ENCODE results near the gene DHX57.

Gene DHX57

DNA sequence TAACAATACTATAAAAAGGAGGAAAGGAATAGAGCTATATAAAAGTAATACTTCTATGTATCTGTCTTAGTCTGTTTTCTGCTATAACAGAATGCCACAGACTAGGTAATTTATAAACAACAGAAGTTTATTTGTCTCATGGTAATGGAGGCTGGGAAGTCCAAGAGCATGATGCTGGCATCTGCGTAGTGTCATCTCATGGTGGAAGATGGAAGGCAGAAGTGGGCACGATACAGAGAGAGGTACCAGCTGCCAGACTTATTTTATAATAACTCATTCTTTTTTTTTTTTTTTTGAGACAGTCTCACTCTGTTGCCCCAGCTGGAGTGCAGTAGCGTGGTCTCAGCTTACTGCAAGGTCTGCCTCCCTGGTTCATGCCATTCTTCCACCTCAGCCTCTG, 4.3 kb downstream of the DHX57 start:
- no peak for DNase-seq (ENCODE audit: low read depth)

DNA sequence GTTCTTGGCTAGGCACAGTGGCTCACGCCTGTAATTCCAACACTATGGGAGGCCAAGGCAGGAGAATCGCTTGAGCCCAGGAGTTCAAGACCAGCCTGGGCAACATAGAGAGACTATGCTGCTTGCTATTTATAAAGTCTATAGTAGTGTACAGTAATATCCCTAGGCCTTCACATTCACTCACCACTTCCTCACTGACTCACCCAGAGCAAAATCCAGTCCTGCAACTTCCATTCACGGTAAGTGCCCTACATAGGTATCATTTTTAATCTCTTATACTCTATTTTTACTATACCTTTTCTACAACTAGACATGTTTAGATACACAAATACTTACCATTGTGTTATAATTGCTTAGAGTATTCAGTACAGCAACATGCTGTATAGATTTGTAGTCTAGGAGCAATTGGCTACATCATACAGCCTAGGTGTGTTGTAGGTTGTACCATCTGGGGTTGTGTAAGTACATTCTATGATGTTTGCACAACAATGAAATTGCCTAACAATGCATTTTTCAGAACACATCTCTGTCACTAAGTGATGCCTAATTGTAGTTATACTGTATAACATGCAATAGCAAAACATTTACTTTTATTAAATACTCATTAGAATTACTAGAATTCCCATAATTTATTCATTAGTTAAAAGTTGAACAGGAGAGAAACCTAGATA, 8.8 kb downstream of the DHX57 start:
- peak; percentile 67 for DNase-seq (ENCODE audit: low read depth)

DNA sequence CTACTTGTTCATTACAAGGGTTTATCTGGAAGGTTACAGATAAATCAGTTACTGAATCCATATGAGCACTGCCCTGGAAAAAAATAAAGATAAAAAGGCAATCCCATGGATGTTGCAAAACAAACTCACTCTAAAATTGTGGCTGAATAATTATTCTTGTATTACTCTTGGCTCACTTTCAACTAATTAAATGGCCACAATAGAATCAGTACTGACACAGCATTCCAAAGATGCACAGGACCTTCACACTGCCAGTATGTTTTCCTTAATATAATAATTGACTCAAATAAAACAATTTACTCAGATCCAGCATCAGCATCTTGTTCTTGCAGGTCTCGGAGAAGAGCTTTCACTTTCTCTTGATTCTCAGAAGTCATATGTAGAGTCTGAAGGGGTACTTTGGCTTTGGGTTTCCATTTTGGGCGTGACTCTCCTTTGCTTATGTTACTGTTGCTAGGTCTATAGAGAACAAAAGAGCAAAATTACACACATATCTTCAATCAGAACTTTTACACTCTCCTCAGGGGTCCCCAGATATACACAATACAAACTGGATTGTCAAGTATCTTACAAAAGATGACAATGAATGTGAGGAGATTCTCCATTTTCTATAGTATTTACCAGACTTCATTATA, 12.6 kb downstream of the DHX57 start:
- no peak for DNase-seq (ENCODE audit: low read depth)

DNA sequence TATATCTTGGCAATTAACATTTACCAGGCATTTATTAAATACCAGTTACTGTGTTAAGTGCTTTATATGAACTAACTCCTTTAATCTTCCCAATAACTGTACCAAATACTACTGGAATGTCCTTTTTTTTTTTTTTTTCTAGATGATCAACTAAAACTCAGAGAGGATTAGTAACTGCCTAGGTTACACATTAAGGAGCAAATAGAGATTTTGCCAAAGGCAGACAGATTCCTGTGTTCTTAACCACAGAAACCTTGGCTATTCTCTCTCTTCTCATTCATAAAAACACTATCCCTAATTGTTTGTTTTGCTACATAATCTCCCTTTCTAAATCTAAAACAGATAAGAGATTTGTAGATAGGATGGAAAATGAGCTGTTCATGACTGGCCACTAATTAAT, 13.3 kb downstream of the DHX57 start:
- DNase-seq (ENCODE audit: low read depth): no peak

DNA sequence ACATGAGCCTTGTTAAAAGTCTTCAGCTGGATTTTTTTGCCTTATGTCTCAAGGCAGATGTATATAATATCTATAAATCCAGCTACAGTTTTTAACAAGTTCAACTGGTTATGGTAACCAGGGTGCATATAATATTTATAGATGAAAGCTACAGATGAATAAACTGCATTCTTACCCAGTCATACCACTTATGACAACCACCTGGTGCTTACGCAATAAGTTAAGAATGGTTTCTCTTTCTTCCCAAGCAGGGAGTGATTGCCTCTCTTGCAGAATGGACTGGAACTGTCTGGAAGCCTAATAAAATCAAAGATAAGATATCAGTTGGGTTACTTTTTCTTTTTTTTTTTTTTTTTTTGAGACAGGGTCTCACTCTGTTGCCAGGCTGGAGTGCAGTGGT, 19.6 kb downstream of the DHX57 start:
- DNase-seq (ENCODE audit: low read depth): peak; percentile 25

DNA sequence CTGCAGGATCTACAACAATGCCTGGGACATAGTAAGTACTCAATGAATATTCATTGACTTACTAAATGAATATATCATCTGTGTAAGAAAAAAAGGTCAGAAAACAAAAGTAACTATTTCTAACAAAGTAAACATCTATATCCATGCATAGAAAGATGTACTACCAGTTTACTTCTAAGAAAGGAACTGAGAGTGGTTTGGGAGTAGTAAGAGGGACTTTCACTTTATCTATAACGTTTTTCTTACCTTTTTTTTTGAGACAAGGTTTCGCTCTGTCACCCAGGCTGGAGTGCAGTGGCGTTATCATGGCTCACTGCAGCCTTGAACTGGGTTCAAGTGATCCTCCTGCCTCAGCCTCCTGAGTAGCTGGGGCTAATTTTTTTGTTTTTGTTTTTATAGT, 25.7 kb downstream of the DHX57 start:
- no peak for DNase-seq (ENCODE audit: low read depth)

DNA sequence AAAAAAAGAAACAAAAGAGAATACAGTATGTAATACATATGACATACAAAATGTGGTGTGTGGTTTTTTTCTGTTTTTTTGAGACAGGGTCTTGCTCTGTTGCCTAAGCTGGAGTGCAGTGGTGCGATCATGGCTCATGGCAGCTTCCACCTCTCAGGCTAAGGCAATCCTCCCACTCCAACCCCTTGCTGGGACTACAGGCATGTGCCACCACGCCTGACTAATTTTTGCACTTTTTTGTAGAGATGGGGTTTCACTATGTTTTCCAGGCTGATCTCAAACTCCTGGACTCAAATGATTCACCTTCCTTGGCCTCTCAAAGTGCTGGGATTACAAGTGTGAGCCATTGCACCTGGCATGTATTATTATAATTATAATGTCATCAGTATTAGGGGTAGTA, 38.9 kb downstream of the DHX57 start:
- no peak for DNase-seq (ENCODE audit: low read depth)

DNA sequence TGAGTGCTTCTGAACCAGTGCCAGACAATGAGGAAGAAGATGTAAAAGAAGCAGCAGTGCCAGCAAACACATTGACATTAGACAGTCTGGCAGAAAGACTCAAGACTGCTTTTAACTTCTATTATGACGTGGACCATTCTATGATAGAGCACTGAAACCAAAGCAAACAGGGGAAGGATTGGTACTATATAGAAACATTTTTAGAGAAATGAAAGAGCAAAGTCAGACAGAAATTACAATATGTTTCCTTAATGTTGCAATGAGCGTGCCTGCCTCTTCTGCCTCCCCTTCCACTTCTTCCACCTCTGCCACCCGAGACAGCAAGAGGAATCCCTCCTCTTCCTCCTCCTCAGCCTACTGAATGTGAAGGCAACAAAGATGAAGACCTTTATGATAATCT, 39.7 kb downstream of the DHX57 start:
- DNase-seq (ENCODE audit: low read depth): no peak

DNA sequence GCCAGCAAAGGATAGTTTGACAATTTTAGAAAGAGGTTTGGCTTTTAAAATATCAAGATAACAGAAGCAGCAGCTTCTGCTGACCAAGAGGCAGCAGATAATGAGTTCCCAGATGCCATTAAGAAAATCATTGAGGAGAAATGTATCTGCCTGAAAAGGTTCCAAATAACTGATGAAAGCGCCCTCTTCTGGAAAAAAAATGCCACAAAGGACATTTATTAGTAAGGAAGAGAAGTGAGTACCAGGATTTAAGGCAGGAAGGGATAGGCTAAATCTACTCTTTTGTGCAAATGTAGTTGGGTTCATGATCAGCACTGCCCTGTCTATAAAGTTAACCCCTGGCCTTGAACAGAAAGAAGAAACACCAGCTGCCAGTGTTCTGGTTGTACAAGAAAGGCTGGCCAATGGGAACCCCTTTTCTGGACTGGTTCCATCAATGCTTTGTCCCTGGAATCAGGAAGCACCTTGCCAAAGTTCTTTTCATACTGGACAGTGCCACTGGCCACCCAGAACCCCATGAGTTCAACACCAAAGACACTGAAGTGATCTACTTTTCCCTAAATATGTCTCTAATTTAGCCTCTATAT, 40.6 kb downstream of the DHX57 start:
- peak; percentile 54 for DNase-seq (ENCODE audit: low read depth)

DNA sequence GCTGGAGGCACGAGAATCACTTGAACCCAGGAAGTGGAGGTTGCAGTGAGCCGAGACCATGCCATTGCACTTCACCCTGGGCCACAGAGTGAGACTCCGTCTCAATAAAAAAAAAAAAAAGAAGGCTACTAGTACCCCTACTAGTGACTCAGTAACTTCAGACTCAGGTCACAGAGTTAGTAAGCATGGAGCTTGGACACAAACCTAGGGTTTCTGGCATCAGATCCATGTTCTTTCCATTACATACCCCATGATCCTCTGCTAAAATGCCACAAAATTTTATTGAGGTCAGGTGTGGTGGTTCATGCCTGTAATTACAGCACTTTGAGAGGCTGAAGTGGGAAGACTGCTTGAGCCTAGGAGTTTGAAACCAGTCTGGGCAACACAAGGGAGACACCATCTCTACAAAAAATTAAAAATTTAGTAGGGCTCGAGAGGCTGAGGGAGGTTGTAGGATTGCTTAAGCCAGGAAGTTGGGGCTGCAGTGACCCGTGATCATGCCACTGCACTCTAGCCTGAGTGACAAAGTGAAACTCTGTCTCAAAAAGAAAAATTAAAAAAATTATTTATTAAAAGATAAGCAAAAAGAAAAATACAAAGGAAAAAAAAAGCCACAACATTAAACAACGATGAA, 45.1 kb downstream of the DHX57 start:
- DNase-seq (ENCODE audit: low read depth): no peak

DNA sequence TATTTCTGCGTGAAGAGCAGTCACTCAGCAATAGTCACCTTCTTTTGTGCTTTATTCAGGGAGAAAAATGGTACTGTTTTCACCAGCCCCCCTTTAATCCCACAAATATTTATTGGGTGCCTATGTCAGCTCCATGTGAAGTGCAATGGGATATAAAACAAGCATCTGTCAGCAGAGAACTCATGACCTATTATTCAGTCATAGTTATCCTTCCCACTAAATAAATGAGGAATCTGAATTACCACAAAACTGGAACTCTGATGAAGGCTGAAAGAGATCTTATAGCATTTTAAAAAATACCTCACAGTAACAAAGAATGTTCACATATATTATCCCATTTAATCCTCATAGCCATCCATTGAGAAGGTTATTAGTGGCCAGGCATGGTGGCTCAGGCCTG, 45.8 kb downstream of the DHX57 start:
- DNase-seq (ENCODE audit: low read depth): no peak

DNA sequence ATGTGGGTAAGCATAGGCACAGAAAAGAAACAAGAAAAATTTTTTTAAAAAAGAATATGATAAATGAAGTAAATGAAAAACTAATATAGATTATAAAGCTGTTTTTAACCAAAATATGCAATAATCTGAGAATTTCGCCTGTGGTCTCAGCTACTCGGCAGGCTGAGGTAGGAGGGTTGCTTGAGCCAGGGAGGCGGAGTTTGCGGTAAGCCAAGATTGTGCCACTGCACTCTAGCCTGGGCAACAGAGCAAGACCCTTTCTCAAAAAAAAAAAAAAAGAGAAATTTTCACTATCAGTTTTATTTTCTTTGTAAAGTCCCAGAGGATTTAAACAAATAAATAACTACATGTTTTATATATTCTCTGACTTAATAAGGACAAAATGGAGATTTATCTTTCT, 47.3 kb downstream of the DHX57 start:
- no peak for DNase-seq (ENCODE audit: low read depth)

DNA sequence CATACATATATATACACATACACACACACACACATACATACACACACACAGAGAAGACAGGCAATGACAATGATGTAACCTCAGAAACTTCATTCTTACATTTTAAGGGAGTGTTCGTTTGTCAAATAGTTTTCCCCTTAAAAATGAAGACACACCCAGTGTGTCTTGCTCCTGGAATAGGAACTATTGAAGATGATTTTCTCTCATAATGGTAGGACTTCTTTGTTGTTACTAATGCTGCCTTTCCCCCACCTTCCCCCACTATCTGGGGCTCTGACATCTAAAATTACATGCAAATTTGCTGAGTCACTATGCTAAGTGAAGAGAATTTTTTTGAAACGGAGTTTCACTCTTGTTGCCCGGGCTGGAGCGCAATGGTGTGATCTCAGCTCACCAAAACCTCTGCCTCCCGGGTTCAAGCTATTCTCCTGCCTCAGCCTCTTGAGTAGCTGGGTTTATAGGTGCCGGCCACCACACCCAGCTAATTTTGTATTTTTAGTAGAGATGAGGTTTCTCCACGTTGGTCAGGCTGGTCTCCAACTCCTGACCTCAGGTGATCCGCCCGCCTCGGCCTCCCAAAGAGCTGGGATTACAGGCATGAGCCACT, 48.1 kb downstream of the DHX57 start:
- peak; percentile 64 for DNase-seq (ENCODE audit: low read depth)

DNA sequence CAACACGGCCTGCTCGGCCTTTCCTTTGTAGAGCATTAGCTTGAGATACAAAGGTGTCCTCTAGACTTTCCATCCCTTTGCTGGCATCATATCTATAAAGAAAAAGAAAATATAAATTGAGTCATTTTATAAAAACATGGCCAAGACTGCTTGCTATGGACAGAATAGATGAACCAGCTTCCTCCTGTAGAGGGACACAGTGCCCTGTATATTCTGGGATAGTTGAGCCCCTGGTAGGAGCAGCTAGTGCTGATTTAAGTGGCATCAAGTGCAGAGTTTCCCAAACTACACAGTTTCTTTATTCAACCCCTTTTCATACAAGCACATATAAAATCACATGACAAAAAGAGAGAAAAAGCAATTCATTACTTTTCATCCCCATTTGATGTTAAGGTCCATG, 49.8 kb downstream of the DHX57 start:
- no peak for DNase-seq (ENCODE audit: low read depth)

DNA sequence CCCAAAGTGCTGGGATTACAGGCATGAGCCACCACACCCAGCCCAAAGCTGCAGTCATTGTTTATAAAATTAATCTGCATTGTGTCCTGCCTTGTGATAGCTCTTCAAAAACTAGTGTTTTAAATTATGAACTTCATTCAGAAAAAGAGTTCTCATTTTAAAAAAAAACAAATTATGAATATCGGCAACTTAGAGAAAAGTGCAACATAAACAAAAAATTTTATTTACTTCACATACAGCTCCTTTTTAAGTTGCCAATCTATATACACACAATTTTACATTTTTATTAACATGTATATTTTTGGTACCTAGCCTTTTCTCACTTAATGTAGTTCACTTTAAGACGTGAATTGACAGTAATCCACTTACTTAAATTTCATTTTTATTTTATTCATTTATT, 50.8 kb downstream of the DHX57 start:
- DNase-seq (ENCODE audit: low read depth): no peak

DNA sequence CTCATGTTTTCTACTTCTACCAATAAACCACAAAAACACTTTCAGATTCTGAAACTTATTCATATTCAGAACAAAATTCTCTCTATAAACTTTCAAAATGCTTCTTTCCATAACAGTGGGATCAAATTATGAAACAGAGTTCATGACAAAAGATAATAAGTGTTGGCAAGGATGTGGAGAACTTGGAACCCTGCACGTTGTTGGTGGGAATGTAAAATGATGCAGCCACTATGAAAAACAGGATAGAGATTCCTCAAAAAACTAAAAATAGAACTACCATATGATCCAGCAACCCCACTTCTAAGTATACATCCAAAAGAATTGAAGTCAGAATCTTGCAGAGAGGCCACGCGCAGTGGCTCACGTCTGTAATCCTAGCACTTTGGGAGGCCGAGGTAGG, 52.3 kb downstream of the DHX57 start:
- no peak for DNase-seq (ENCODE audit: low read depth)

DNA sequence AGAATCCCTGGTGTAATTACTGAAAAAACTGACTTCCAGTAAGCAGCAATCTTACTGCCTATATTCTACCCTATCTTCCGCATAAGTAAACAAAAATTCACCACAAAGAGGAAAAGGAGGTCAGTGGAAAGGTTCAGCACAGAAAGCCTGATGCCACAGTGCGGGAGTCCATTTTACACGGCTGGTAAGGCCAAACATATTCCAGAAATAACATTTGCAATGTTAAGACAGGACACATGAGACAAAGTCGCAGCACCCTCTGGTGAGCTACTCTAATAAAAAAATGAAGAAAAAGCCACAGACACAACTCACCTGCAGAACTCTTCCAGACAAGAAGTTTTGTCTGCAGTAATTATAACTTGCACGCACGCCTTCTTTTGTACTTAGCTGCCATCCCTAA, 57.2 kb downstream of the DHX57 start:
- no peak for DNase-seq (ENCODE audit: low read depth)

DNA sequence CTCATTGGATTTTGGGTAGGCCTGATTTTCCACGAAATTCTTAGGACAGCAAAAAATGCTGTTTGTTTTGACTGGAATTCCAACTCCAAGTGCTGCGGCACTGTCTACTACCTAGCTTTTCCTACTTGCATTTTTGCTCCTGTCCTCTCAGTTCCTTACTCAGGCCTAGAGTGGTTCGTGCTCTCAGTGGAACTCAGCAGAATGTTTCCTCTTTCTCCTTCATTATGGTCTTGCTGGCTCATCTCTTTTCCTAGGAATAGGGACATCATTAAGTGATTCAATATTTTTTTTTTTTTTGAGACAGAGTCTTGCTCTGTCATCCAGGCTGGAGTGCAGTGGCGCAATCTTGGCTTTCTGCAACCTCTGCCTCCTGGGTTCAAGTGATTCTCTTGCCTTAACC, 59.8 kb downstream of the DHX57 start:
- no peak for DNase-seq (ENCODE audit: low read depth)

DNA sequence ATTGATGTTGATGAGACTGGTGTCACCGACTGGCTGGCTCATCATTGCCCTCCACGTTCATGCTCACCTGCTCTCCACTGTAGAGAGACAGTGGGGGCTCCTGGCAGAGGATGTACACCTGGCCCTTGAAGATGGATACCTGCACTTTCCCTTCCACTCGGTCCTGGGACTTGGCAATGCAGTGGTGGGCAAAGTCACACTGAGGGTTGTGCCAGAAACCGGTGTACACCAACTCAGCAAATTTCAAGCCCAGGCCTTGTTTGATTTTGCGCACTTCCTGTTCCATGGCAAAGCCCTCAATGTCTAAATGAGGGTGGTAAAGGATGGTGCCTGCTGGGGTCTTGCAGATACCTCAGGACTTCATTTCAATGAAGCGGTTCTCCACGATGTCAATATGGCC, 65.2 kb downstream of the DHX57 start:
- no peak for DNase-seq (ENCODE audit: low read depth)

DNA sequence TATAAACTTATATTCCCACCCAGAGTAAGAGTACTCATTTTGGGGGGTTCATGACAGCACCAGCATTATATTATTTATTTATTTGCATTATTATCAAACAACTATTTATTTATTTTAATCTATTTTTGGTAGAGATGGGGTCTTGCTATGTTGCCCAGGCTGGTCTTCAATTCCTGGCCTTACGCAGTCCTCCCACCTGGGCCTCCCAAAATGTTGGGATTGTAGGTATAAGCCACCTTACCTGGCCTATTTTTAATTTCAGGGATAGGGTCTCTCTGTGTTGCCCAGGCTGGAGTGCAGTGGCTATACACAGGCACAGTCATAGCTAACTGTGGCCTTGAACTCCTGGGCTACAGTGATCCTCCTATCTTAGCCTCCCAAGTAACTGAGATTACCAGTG, 67.1 kb downstream of the DHX57 start:
- no peak for DNase-seq (ENCODE audit: low read depth)

DNA sequence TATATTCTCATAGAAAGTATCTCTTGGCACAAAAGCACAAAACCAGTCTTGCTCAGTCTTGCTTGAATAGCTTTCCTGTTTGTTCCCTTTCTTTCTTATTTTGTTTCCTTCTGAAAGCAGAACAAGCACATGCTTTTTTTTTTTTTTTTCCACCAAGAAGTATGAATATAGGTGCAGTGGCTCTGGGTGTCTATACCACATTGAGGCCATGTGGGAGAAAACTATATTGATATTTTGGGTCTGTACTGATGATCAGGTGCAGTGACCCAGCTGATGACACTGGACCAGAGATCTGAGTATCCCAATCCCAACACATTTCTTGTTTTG, 69.0 kb downstream of the DHX57 start:
- no peak for DNase-seq (ENCODE audit: low read depth)

DNA sequence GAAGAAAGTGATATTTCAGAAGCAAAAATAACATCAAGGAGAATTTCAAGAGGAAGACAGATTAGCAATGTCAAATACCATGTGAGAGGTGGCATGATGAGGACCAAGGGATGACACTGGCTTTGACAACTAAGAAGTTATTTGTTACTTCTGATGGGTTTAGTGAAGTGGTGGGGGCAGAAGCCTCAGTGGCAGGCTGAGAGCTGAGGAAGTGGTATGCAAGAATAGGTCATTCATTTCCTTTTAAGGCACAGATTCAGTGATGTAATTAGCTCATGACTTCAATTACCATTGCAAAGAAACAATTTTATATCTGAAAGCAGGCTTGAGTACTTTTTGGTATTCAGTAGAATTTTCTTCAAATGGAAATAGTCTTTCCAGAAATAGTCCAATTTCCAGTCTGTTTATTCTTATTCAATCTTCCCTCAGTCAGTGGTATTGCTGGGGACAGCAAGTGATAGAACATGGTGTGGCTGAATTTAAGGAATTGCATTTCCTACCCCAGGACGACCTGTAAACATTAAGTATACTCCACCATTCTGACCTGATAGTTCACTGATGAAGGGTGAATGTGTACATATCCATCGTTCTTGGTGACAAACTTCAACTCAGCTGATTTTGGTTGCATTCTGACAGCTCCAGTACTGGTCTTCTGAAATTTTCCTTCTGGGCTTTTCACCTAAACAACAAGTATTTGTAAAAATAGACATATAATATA, 69.6 kb downstream of the DHX57 start:
- DNase-seq (ENCODE audit: low read depth): no peak

DNA sequence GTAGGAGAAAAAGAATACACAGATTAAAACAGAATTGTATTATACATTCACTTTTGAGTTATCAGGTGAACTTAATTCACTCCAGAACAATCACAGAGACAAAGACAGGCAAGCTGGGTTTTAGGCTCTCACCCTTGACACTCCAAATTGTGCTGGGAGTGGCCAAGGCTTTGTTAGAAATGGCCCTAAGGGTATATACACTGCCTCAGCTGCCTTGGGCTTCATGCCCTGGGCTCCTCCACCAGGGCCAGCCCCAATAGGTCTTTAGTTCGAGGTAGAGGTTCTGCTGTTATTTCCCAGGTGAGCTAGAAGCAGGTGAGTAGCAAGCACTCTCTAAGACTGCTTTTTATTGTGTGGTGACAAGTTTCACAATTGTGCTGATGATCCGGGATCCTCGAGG, 77.8 kb downstream of the DHX57 start:
- DNase-seq (ENCODE audit: low read depth): no peak
